ENCODE results near the gene STK10. TPM values are rescaled to one million over a fixed set of nuclear protein-coding genes. Genes with fewer than 3 reads are reported as not detected.

The STK10 gene
- total and polyA plus RNA-seq, 2 of the 8 experiments (the other 6 are each of a cell fraction or from before 2014, with no cell fraction given) = 10.5 to 21.4 TPM

DNA sequence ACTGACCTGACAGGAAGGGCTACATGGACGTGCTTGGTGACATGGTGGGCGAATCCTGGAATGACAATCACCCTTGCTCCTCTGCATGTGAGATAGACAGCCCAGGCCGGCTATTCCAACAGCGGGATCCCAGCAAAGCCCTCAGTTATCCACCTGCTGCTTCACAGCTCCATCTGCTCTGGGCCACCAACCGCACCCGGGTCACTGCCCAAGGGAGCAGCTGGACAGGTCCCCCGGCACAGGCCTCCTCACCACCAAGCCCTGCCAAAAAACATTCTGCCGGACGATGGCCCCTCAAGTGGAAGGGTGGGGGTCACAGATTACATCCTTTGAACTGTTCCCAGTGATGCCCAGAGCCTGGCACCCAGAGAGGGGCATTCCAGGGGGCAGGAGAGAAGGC lies 39.6 kb downstream of the STK10 start (continued):
- TF ChIP-seq SIN3A (conservative IDR thresholded peaks at IDR 0.05 in 1 of 2, IDR thresholded peaks at IDR 0.05 in 1 of 2; ENCODE audit: low read depth in 1 of 2, low read length in 2 of 2) (no peak), FOSL1 (IDR thresholded peaks at IDR 0.05; ENCODE audit: insufficient read depth, low read depth, low read length) (no peak)
- TF ChIP-seq, protein P1, sequence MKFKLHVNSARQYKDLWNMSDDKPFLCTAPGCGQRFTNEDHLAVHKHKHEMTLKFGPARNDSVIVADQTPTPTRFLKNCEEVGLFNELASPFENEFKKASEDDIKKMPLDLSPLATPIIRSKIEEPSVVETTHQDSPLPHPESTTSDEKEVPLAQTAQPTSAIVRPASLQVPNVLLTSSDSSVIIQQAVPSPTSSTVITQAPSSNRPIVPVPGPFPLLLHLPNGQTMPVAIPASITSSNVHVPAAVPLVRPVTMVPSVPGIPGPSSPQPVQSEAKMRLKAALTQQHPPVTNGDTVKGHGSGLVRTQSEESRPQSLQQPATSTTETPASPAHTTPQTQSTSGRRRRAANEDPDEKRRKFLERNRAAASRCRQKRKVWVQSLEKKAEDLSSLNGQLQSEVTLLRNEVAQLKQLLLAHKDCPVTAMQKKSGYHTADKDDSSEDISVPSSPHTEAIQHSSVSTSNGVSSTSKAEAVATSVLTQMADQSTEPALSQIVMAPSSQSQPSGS (IDR thresholded peaks at IDR 0.05; ENCODE audit: low read length) = no peak

Measured in H1 (cell line).